ENCODE measurements around the gene PDE4D.

GRCh38 chr5:59744531-59744992, 149.0 kb downstream of the PDE4D start:
- TF ChIP-seq CTCF (IDR thresholded peaks at IDR 0.05) = no peak
- TF ChIP-seq POLR2A (IDR thresholded peaks at IDR 0.05) = no peak
